SU-DHL-6 (cell line): ENCODE data around the gene IL22.

Source experiments
- H2AFZ ChIP-seq: fragments of 200-600 bp; sonication (generic); 2 replicates; pipeline ENCODE4 v1.6.1; 2014; ENCODE audit warnings: low read depth, mild to moderate bottlenecking, moderate library complexity, mixed read lengths, antibody characterized with exemption, low read length; ENCODE audit not compliant: severe bottlenecking
- H3F3A ChIP-seq: fragments of 200-600 bp; shearing (Covaris generic); 2 replicates; pipeline ENCODE4 v1.6.0; 2016; ENCODE audit warnings: antibody characterized with exemption, mild to moderate bottlenecking; ENCODE audit not compliant: insufficient read depth
- H3K27ac ChIP-seq: fragments of 200-600 bp; sonication (generic); 2 replicates; pipeline ENCODE4 v1.5.1; 2016; ENCODE audit warnings: low read depth, mild to moderate bottlenecking, low read length, moderate library complexity, mixed read lengths
- H3K27me3 ChIP-seq: fragments of 200-600 bp; sonication (generic), shearing (Covaris generic); 2 replicates; pipeline ENCODE4 v1.6.0; 2014; ENCODE audit warnings: mild to moderate bottlenecking, low read length
- H3K36me3 ChIP-seq: fragments of 200-600 bp; sonication (generic); 2 replicates; pipeline ENCODE4 v1.6.1; 2014; ENCODE audit warnings: mild to moderate bottlenecking, low read length, mixed read lengths
- H3K4me2 ChIP-seq: fragments of 300-600, 200-600 bp; shearing (Covaris generic), sonication (generic); 2 replicates; pipeline ENCODE4 v1.6.0; 2014; ENCODE audit warnings: low read length, low read depth, mild to moderate bottlenecking; ENCODE audit not compliant: poor library complexity, severe bottlenecking
- H3K4me3 ChIP-seq: fragments of 200-600 bp; sonication (generic); 2 replicates; pipeline ENCODE4 v1.5.1; 2014; ENCODE audit warnings: antibody characterized with exemption, low read length, mild to moderate bottlenecking, mixed read lengths; ENCODE audit not compliant: insufficient read depth, poor library complexity, severe bottlenecking
- H3K79me2 ChIP-seq: fragments of 200-600 bp; sonication (generic); 2 replicates; pipeline ENCODE4 v1.6.1; 2014; ENCODE audit warnings: mild to moderate bottlenecking, low read length, moderate library complexity; ENCODE audit not compliant: insufficient read depth
- H3K9ac ChIP-seq: fragments of 200-600 bp; sonication (generic); 2 replicates; pipeline ENCODE4 v1.7.0; 2014; ENCODE audit warnings: mild to moderate bottlenecking, low read length
- H3K9me2 ChIP-seq: fragments of 200-600 bp; sonication (generic); replicated peaks from 2 replicates; pipeline ENCODE4 v1.6.1; 2014; ENCODE audit warnings: low read length; ENCODE audit not compliant: insufficient read depth
- H3K9me3 ChIP-seq: fragments of 200-600 bp; sonication (generic); 2 replicates; pipeline ENCODE4 v1.6.1; 2014; ENCODE audit warnings: low read length, mixed read lengths; ENCODE audit not compliant: insufficient read depth
- H4K20me1 ChIP-seq: fragments of 200-600 bp; sonication (generic); 2 replicates; pipeline ENCODE4 v1.6.1; 2014; ENCODE audit warnings: low read depth, mild to moderate bottlenecking, antibody characterized with exemption, low read length, moderate library complexity, mixed read lengths
- EZH2phosphoT487 ChIP-seq: fragments of 200-600 bp; sonication (generic), shearing (Covaris generic); conservative IDR thresholded peaks from 2 replicates; pipeline ENCODE4 v1.6.1; 2018; ENCODE audit warnings: mild to moderate bottlenecking, antibody characterized with exemption, low read length, moderate library complexity, mixed read lengths
- TF ChIP-seq, protein P1 (sequence below): fragments of 200-600 bp; sonication (generic); IDR thresholded peaks from one replicate; pipeline ENCODE4 v1.5.1; 2017; ENCODE audit warnings: antibody characterized with exemption, mild to moderate bottlenecking, low read length, moderate library complexity; ENCODE audit not compliant: insufficient read depth, poor library complexity, severe bottlenecking

IL22 gene

GRCh38 chr12:68247785-68248184 is 5.6 kb downstream of the IL22 start:
- Histone ChIP-seq H3K9ac (no peak overlapping the region), H3K79me2 (no peaks in the 10 kb centered on the region)
- no peak for TF ChIP-seq EZH2phosphoT487
- TF ChIP-seq, protein P1, sequence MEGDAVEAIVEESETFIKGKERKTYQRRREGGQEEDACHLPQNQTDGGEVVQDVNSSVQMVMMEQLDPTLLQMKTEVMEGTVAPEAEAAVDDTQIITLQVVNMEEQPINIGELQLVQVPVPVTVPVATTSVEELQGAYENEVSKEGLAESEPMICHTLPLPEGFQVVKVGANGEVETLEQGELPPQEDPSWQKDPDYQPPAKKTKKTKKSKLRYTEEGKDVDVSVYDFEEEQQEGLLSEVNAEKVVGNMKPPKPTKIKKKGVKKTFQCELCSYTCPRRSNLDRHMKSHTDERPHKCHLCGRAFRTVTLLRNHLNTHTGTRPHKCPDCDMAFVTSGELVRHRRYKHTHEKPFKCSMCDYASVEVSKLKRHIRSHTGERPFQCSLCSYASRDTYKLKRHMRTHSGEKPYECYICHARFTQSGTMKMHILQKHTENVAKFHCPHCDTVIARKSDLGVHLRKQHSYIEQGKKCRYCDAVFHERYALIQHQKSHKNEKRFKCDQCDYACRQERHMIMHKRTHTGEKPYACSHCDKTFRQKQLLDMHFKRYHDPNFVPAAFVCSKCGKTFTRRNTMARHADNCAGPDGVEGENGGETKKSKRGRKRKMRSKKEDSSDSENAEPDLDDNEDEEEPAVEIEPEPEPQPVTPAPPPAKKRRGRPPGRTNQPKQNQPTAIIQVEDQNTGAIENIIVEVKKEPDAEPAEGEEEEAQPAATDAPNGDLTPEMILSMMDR, result no peak

GRCh38 chr12:68246350-68246749 is 7.1 kb downstream of the IL22 start:
- Histone ChIP-seq H3F3A (no peaks in the 10 kb centered on the region), H4K20me1 (no peaks in the 10 kb centered on the region), H3K36me3 (no peaks in the 10 kb centered on the region), H3K27me3 (no peaks in the 10 kb centered on the region), H3K4me3 (no peak overlapping the region), H3K4me2 (no peak overlapping the region), H2AFZ (no peak overlapping the region), H3K9ac (no peak overlapping the region), H3K27ac (no peak overlapping the region), H3K9me3 (no peaks in the 10 kb centered on the region), H3K9me2 (no peaks in the 10 kb centered on the region), H3K79me2 (no peaks in the 10 kb centered on the region)
- TF ChIP-seq, protein P1, result no peak

More at GRCh38 chr12:68247785-68248184, 5.6 kb downstream of the IL22 start:
- Histone ChIP-seq H3K4me3 (no peak overlapping the region), H3K36me3 (no peaks in the 10 kb centered on the region), H3K27ac (no peak overlapping the region), H3F3A (no peaks in the 10 kb centered on the region), H3K9me2 (no peaks in the 10 kb centered on the region), H3K4me2 (no peak overlapping the region), H4K20me1 (no peaks in the 10 kb centered on the region), H2AFZ (no peak overlapping the region), H3K9me3 (no peaks in the 10 kb centered on the region), H3K27me3 (no peaks in the 10 kb centered on the region)

DNA sequence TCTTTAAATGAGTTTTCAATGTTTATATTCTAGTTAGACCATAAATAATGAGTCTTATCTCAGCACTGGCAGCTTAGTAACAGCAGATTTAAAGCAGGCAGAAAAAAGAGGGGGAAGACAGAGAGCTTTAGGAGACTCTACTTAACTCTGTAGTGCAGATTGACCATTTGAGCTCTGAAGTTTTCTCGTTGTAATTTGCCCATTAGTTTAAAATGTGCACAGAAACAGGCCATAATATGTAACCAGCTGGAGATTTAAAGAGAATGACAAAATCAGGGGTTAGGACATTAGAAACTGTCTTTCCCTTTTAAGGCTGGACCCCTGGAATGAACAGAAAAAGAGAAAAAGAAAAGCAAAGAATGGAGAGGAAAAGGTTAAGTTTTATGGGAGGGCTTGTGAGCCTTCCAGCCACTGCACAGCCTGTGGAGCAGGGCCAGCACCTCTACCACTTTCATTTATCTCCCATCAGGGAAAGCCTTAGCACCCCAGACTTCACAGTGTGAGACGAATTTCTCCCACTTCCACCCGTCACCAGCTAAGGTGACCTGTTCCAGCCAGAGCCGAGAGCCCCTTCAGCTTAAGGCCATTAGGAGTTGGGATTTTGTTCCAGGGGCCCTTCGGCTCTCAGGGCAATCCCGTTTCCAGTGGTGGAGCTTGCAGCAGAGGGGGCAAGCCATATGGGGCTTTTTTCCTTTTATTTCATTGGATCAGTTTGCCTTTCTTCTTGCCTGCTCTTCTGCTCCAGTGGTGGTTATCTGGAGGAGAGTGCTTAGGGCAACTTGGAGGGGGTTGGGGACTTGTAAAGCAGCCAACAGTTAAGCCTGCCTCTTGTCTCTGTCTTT is 8.0 kb downstream of the IL22 start:
- H2AFZ ChIP-seq, result no peak overlapping the region
- no peaks in the 10 kb centered on the region for H3K9me2 ChIP-seq
- H3K79me2 ChIP-seq, result no peaks in the 10 kb centered on the region
- no peak overlapping the region for H3K4me3 ChIP-seq
- H3K27me3 ChIP-seq, result no peaks in the 10 kb centered on the region
- H4K20me1 ChIP-seq, result no peaks in the 10 kb centered on the region
- no peaks in the 10 kb centered on the region for H3F3A ChIP-seq
- H3K27ac ChIP-seq, result no peak overlapping the region
- no peak for TF ChIP-seq EZH2phosphoT487
- TF ChIP-seq, protein P1, result no peak
- H3K9me3 ChIP-seq, result no peaks in the 10 kb centered on the region
- no peak overlapping the region for H3K9ac ChIP-seq
- no peaks in the 10 kb centered on the region for H3K36me3 ChIP-seq
- no peak overlapping the region for H3K4me2 ChIP-seq
